HEK293T (cell line): Measurements from ENCODE around the gene ADSS2.

Source experiments
- CTCF ChIA-PET: fragments of 350-600 bp; formaldehyde crosslinking; extraction: SDS; loops from one replicate; lab custom pipeline; 2021; ENCODE audit warnings: antibody characterized with exemption, inconsistent platforms; lab: Yijun Ruan, JAX
- POLR2A ChIA-PET: fragments of 350-600 bp; formaldehyde crosslinking; extraction: SDS; loops from one replicate; lab custom pipeline; 2020; ENCODE audit warnings: antibody characterized with exemption, inconsistent platforms; lab: Yijun Ruan, JAX
- DNase-seq: peaks from one replicate; pipeline ENCODE4 v3.0.0; 2012; ENCODE audit warnings: mixed read lengths; ENCODE audit errors: extremely low spot score
- ARNT ChIP-seq: fragments of 450-650 bp; IDR thresholded peaks from 2 replicates; pipeline ENCODE4 v1.6.1; 2017; ENCODE audit warnings: mild to moderate bottlenecking
- BHLHE40 ChIP-seq: fragments of 450-650 bp; IDR thresholded peaks from 2 replicates; pipeline ENCODE4 v1.6.1; 2016; ENCODE audit warnings: mild to moderate bottlenecking, moderate library complexity, borderline replicate concordance
- CTBP1 ChIP-seq: fragments of 450-650 bp; IDR thresholded peaks from 2 replicates; pipeline ENCODE4 v1.6.1; 2016; ENCODE audit warnings: borderline replicate concordance
- ELF4 ChIP-seq: fragments of 450-650 bp; IDR thresholded peaks from 2 replicates; pipeline ENCODE4 v1.6.1; 2017; ENCODE audit warnings: antibody characterized with exemption
- FOXA1 ChIP-seq: fragments of 450-650 bp; IDR thresholded peaks from 2 replicates; pipeline ENCODE4 v1.6.1; 2016; ENCODE audit warnings: mild to moderate bottlenecking
- FOXK2 ChIP-seq: fragments of 450-650 bp; IDR thresholded peaks from 2 replicates; pipeline ENCODE4 v1.6.1; 2016; ENCODE audit warnings: mild to moderate bottlenecking
- FOXM1 ChIP-seq: fragments of 450-650 bp; IDR thresholded peaks from 2 replicates; pipeline ENCODE4 v1.6.1; 2017; ENCODE audit warnings: mild to moderate bottlenecking, borderline replicate concordance
- HDGF ChIP-seq: fragments of 450-650 bp; IDR thresholded peaks from 2 replicates; pipeline ENCODE4 v1.6.1; 2017; ENCODE audit warnings: antibody characterized with exemption, borderline replicate concordance
- L3MBTL2 ChIP-seq: fragments of 450-650 bp; conservative IDR thresholded peaks from 2 replicates; pipeline ENCODE4 v1.6.1; 2016; ENCODE audit warnings: mild to moderate bottlenecking
- LEF1 ChIP-seq: fragments of 450-650 bp; IDR thresholded peaks from 2 replicates; pipeline ENCODE4 v1.6.1; 2017; ENCODE audit warnings: mild to moderate bottlenecking, borderline replicate concordance
- NFRKB ChIP-seq: fragments of 450-650 bp; IDR thresholded peaks from 2 replicates; pipeline ENCODE4 v1.6.1; 2016; ENCODE audit warnings: mild to moderate bottlenecking, moderate library complexity
- PKNOX1 ChIP-seq: fragments of 450-650 bp; IDR thresholded peaks from 2 replicates; pipeline ENCODE4 v1.6.1; 2016
- SP1 ChIP-seq: fragments of 450-650 bp; IDR thresholded peaks from 2 replicates; pipeline ENCODE4 v1.6.1; 2017
- SUZ12 ChIP-seq: fragments of 450-650 bp; IDR thresholded peaks from 2 replicates; pipeline ENCODE4 v1.6.1; 2016; ENCODE audit warnings: mild to moderate bottlenecking
- TARDBP ChIP-seq: fragments of 450-650 bp; IDR thresholded peaks from 2 replicates; pipeline ENCODE4 v1.6.1; 2016
- ZNF384 ChIP-seq: fragments of 450-650 bp; IDR thresholded peaks from 2 replicates; pipeline ENCODE4 v1.6.1; 2016

ADSS2 gene

GRCh38 chr1:244386595-244386994 is 65.1 kb downstream of the ADSS2 start:
- CTCF ChIA-PET = interaction anchor here (0.5 kb wide), 1 partner anchor 88 kb away, joined by 6 read pairs; no protein-coding TSS in a partner anchor
- no peak for TF ChIP-seq NFRKB
- no peak for DNase-seq
- POLR2A ChIA-PET = no interaction called here

- POLR2A ChIA-PET = interaction anchor here (1.5 kb wide), 1 partner anchor 77 kb away, joined by 4 read pairs; the partner anchor contains the start of gene CATSPERE
- CTCF ChIA-PET = interaction anchor here (1.5 kb wide), 1 partner anchor 13 kb away, joined by 3 read pairs; no protein-coding TSS in a partner anchor
- TF ChIP-seq SP1 (no peak), HDGF (no peak), PKNOX1 (no peak), LEF1 (no peak), L3MBTL2 (no peak), TARDBP (no peak), FOXK2 (no peak), FOXM1 (no peak), ZNF384 (no peak), FOXA1 (no peak)
- no peak for DNase-seq
Observed at GRCh38 chr1:244384066-244384465, 67.6 kb downstream of the ADSS2 start.

- ChIA-PET POLR2A (interaction anchor here (1.5 kb wide), 1 partner anchor 78 kb away, joined by 4 read pairs; the partner anchor contains the start of gene CATSPERE), CTCF (interaction anchor here (1.5 kb wide), 1 partner anchor 13 kb away, joined by 3 read pairs; no protein-coding TSS in a partner anchor)
- TF ChIP-seq LEF1 (no peak), FOXA1 (no peak), SP1 (no peak), PKNOX1 (no peak), ELF4 (no peak), CTBP1 (no peak), BHLHE40 (no peak), NFRKB (no peak), TARDBP (no peak), FOXK2 (no peak), FOXM1 (no peak), HDGF (no peak), SUZ12 (no peak), ZNF384 (no peak), ARNT (no peak), L3MBTL2 (no peak)
- DNase-seq = no peak
Observed at GRCh38 chr1:244383278-244383884, 68.3 kb downstream of the ADSS2 start.

GRCh38 chr1:244381878-244382565 is 69.7 kb downstream of the ADSS2 start:
- TF ChIP-seq SUZ12 (no peak), ARNT (no peak), PKNOX1 (no peak), FOXM1 (no peak), FOXK2 (no peak), ELF4 (no peak), CTBP1 (no peak)
- ChIA-PET POLR2A (no interaction called here), CTCF (no interaction called here)
- no peak for DNase-seq

GRCh38 chr1:244376126-244376525 is 75.6 kb downstream of the ADSS2 start:
- TF ChIP-seq FOXK2 (no peak), ZNF384 (no peak), HDGF (no peak), FOXM1 (no peak), LEF1 (no peak), SUZ12 (no peak), ARNT (no peak), CTBP1 (no peak), PKNOX1 (no peak), ELF4 (no peak), NFRKB (no peak), FOXA1 (no peak), L3MBTL2 (no peak), SP1 (no peak), BHLHE40 (no peak), TARDBP (no peak)
- ChIA-PET POLR2A (no interaction called here), CTCF (no interaction called here)
- DNase-seq = no peak
